Lower leg skin (tissue), 4 donors: Measurements from ENCODE around the gene ZEB1. TPM values are rescaled to one million over a fixed set of nuclear protein-coding genes. Genes with fewer than 3 reads are reported as not detected.

ENCODE experiments used
- DNase-seq, 2 donors: peaks; one replicate each; pipeline ENCODE4 v3.0.0-alpha.2; 2019; ENCODE audit warnings: low spot score in 2 of 2
- H3K4me3 ChIP-seq: fragments of 200-600 bp; sonication (generic); 2 replicates; pipeline ENCODE4 v1.5.1; 2017; ENCODE audit warnings: mild to moderate bottlenecking, low read depth; ENCODE audit not compliant: poor library complexity, severe bottlenecking
- POLR2A ChIP-seq, 2 donors: fragments of 450-650 bp; IDR thresholded peaks; one replicate each; pipeline ENCODE4 v1.6.1; 2016 to 2017; ENCODE audit warnings: antibody characterized with exemption in 2 of 2, mild to moderate bottlenecking in 1 of 2, moderate library complexity in 1 of 2
- WGBS, 2 donors: methylation state at CpG; one replicate each; pipeline ENCODE4 v1.1.5; 2018; 5-methylcytosine and 5-hydroxymethylcytosine counted together
- intact Hi-C: fragments of 100-400 bp; cut with DNase I; formaldehyde crosslinking; loops from one replicate; pipeline ENCODE4 v1.15.0; 2023; ENCODE audit warnings: low total_unique reads
- total RNA-seq, 4 donors: library from RNA; depleted of rRNA; stranded (reverse); fragments of >200 nt; gene quantifications; one replicate each; pipeline ENCODE4 v1.1.0, GENCODE V29; 2016
- TF ChIP-seq, protein P1 (sequence below), 3 donors: fragments of 450-650 bp; IDR thresholded peaks; one replicate each; pipeline ENCODE4 v1.5.1; 2016; ENCODE audit warnings: antibody characterized with exemption in 3 of 3, mild to moderate bottlenecking in 3 of 3, moderate library complexity in 2 of 3

ZEB1 gene
- total RNA-seq, 4 donors from 2014 or later = 7.1 to 28.7 (median 10.6) TPM

DNA sequence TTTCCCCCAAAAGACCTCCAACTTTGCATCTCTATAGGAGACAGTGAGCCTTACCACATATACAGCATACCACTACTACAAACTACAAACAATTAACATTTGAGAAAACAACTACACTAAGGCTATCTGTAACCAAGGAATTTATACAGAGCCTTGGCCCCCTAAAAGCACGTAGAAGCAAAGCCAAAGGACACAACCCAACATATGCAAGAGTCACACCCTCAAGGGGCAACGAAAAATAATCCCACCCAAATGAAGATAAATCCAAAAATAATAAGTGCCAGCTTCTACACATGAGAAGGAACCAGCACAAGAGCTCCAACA, 149.5 kb downstream of the ZEB1 start:
- intact Hi-C loops = no loop called here
- 78 to 85% methylated on average over 2 of the region's 2 CpGs for WGBS, 2 donors
- no peak overlapping the region for H3K4me3 ChIP-seq
- TF ChIP-seq, protein P1, sequence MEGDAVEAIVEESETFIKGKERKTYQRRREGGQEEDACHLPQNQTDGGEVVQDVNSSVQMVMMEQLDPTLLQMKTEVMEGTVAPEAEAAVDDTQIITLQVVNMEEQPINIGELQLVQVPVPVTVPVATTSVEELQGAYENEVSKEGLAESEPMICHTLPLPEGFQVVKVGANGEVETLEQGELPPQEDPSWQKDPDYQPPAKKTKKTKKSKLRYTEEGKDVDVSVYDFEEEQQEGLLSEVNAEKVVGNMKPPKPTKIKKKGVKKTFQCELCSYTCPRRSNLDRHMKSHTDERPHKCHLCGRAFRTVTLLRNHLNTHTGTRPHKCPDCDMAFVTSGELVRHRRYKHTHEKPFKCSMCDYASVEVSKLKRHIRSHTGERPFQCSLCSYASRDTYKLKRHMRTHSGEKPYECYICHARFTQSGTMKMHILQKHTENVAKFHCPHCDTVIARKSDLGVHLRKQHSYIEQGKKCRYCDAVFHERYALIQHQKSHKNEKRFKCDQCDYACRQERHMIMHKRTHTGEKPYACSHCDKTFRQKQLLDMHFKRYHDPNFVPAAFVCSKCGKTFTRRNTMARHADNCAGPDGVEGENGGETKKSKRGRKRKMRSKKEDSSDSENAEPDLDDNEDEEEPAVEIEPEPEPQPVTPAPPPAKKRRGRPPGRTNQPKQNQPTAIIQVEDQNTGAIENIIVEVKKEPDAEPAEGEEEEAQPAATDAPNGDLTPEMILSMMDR (IDR thresholded peaks at IDR 0.05) = no peak
- TF ChIP-seq POLR2A (IDR thresholded peaks at IDR 0.05) = no peak
- no peak for DNase-seq

DNA sequence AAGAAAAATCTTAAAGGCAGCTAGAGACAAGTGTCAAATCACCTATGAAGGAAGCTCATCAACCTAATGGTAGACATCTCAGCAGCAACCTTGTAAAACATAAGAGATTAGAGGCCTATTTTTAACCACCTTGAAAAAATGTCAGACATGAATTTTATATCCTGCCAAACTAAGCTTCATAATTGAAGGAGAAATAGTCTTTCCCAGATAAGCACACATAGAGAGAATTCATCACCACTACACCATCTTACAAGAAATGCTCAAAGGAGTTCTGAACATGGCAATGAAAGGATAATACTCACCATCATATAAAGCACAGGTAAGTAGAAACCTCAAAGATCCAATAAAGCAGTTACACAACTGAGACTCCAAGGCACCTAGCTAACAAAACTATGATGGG, 156.5 kb downstream of the ZEB1 start:
- no peak overlapping the region for H3K4me3 ChIP-seq
- intact Hi-C loops = no loop called here
- TF ChIP-seq POLR2A (IDR thresholded peaks at IDR 0.05) = no peak
- TF ChIP-seq, protein P1 (IDR thresholded peaks at IDR 0.05) = no peak
- no peak for DNase-seq

DNA sequence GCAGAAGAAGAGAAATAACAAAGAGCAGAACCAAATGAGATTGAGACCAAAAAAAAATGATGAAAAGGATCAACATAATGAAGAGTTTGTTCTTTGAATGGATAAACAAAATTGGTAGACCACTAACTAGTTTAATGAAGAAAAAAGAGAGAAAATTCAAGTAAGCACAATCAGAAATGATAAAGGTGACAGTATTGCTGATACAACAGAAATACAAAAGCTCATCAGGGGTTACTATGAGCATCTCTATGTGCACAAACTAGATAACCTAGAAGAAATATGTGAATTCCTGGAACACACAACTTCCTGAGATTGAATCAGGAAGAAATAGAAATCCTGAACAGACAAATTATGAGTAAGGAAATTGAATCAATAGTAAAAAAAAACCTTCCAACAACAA, 157.1 kb downstream of the ZEB1 start:
- no peak for TF ChIP-seq POLR2A (IDR thresholded peaks at IDR 0.05)
- TF ChIP-seq, protein P1 (IDR thresholded peaks at IDR 0.05) = no peak
- DNase-seq = no peak
- no peak overlapping the region for H3K4me3 ChIP-seq
- intact Hi-C loops = no loop called here

DNA sequence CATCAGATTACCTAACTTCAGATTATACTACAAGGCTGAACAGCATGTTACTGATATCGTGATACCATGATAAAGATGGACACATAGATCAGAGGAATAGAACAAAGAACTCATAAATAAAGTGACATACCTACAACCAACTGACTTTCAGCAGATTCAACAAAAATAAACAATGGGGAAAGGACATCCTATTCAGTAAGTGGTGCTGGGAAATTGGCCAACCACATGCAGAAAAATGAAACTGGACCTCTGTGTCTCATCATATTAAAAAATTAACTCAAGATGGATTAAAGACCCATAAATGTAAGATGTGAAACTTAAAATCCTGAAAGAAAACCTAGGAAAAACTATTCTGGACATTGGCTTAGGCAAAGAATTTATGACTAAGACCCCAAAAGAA, 158.6 kb downstream of the ZEB1 start:
- no peak for DNase-seq
- 74 to 80% methylated on average over 1 of the region's 1 CpG for WGBS, 2 donors
- TF ChIP-seq POLR2A (IDR thresholded peaks at IDR 0.05) = no peak
- TF ChIP-seq, protein P1 (IDR thresholded peaks at IDR 0.05) = no peak
- intact Hi-C loops = no loop called here
- H3K4me3 ChIP-seq = no peak overlapping the region

DNA sequence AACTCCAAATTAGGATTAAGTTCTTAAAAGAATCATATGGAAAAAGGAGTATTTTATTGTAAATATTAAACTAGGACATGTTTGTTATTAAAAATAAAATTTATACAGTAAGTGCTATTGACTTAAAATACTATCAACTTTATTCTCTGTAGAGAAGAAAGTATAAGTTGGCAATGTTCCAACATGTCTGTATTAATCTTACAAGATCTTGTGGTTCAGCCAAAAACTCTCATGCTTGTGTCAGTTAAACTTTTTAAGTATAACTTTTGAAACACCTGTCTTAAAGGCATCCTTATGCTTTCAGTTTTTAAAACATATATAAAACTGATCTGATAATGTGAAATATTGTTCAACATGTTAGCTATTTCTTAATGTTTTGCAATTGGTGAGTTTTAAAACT, 160.7 kb downstream of the ZEB1 start:
- TF ChIP-seq POLR2A (IDR thresholded peaks at IDR 0.05) = no peak
- TF ChIP-seq, protein P1 (IDR thresholded peaks at IDR 0.05) = no peak
- DNase-seq = no peak
- intact Hi-C loops = no loop called here
- no peak overlapping the region for H3K4me3 ChIP-seq

DNA sequence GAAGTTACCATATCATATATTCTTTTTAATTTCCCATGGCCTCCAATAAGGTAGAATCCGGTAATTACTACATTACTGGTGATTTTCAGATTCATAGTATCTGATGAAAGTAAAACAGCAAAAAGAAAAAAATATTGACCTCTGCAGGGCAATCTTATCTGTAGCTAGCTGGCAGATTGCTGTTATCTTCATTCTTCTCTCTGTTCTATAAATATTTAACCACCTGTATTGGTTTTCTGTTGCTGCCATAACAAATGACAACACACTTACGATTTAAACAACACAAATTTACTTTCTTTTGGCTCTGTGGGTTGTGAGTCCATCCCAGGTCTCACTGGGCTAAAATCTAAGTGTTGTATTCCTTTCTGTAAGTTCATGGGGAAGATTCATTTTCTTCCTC, 164.5 kb downstream of the ZEB1 start:
- DNase-seq = no peak
- 85 to 87% methylated on average over 2 of the region's 2 CpGs for WGBS, 2 donors
- intact Hi-C loops = no loop called here
- TF ChIP-seq POLR2A (IDR thresholded peaks at IDR 0.05) = no peak
- TF ChIP-seq, protein P1 (IDR thresholded peaks at IDR 0.05) = no peak
- H3K4me3 ChIP-seq = no peak overlapping the region
